ENCODE data around the gene MATCAP1. TPM values are rescaled to one million over a fixed set of nuclear protein-coding genes. Genes with fewer than 3 reads are reported as not detected.

MATCAP1 gene
- polyA plus RNA-seq, 1 of the 3 experiments (the other 2 are of a cell fraction) = 68.5 TPM

DNA sequence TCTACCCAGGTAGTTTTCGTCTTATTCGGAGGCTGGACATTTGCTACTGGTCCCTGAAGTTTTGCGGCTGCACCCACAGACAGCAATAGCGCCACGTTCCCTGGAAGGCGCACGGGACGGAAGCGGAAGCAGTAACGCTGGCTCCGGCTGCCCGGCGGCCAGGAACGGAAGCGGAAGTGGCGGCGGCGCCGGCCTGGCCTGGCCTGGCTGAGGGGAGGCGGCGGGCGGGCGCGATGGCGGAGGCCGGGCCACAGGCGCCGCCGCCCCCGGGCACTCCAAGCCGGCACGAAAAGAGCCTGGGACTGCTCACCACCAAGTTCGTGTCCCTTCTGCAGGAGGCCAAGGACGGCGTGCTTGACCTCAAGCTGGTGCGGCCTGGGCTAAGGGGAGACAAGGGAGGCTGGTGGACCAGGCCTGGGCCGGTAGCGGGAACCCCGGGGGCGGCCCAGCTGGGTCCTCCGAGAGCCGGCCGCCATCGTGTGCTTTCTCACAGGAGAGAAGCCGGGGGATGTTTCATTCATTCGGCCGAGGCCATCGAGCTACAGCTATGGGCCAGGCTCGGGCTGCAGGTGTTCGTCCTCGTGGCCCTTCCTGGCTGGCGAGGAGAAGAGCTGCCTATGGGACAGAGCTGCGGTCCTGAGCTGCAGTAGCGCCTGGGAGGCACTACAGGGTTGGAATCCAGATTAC, 8.4 kb upstream of the MATCAP1 start, which contains the start of gene E2F4 (continued):
- TF ChIP-seq, protein P1, sequence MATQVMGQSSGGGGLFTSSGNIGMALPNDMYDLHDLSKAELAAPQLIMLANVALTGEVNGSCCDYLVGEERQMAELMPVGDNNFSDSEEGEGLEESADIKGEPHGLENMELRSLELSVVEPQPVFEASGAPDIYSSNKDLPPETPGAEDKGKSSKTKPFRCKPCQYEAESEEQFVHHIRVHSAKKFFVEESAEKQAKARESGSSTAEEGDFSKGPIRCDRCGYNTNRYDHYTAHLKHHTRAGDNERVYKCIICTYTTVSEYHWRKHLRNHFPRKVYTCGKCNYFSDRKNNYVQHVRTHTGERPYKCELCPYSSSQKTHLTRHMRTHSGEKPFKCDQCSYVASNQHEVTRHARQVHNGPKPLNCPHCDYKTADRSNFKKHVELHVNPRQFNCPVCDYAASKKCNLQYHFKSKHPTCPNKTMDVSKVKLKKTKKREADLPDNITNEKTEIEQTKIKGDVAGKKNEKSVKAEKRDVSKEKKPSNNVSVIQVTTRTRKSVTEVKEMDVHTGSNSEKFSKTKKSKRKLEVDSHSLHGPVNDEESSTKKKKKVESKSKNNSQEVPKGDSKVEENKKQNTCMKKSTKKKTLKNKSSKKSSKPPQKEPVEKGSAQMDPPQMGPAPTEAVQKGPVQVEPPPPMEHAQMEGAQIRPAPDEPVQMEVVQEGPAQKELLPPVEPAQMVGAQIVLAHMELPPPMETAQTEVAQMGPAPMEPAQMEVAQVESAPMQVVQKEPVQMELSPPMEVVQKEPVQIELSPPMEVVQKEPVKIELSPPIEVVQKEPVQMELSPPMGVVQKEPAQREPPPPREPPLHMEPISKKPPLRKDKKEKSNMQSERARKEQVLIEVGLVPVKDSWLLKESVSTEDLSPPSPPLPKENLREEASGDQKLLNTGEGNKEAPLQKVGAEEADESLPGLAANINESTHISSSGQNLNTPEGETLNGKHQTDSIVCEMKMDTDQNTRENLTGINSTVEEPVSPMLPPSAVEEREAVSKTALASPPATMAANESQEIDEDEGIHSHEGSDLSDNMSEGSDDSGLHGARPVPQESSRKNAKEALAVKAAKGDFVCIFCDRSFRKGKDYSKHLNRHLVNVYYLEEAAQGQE (IDR thresholded peaks at IDR 0.05; ENCODE audit: low read depth, low read length) = no peak
- TF ChIP-seq, protein P2, sequence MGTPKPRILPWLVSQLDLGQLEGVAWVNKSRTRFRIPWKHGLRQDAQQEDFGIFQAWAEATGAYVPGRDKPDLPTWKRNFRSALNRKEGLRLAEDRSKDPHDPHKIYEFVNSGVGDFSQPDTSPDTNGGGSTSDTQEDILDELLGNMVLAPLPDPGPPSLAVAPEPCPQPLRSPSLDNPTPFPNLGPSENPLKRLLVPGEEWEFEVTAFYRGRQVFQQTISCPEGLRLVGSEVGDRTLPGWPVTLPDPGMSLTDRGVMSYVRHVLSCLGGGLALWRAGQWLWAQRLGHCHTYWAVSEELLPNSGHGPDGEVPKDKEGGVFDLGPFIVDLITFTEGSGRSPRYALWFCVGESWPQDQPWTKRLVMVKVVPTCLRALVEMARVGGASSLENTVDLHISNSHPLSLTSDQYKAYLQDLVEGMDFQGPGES (IDR thresholded peaks at IDR 0.05; ENCODE audit: low read depth, low read length) = peak; percentile 98
- TF ChIP-seq TEAD4 (IDR thresholded peaks at IDR 0.05; ENCODE audit: borderline replicate concordance, insufficient read depth) (no peak), NRF1 (IDR thresholded peaks at IDR 0.05; ENCODE audit: low read depth, low read length) (no peak), YY1 (IDR thresholded peaks at IDR 0.05; ENCODE audit: low read depth) (peak; percentile 62; the same call in 1 of the 2 replicates), MEF2A (IDR thresholded peaks at IDR 0.05; ENCODE audit: borderline replicate concordance, low read depth) (no peak), SIN3A (IDR thresholded peaks at IDR 0.05; ENCODE audit: borderline replicate concordance, low read depth, low read length) (0 out of 2 replicates have a peak, but pooled peaks have one; percentile 37), RCOR1 (IDR thresholded peaks at IDR 0.05; ENCODE audit: low read length) (peak; percentile 56; the same call in 1 of the 2 replicates), GATA2 (CRISPR knock-in tag; IDR thresholded peaks at IDR 0.05) (no peak), USF1 (IDR thresholded peaks at IDR 0.05; ENCODE audit: borderline replicate concordance, low read depth) (peak; percentile 40; the same call in 1 of the 2 replicates), RXRA (IDR thresholded peaks at IDR 0.05; ENCODE audit: borderline replicate concordance, low read depth) (no peak), RAD21 (IDR thresholded peaks at IDR 0.05; ENCODE audit: low read length) (no peak), FOSL2 (IDR thresholded peaks at IDR 0.05; ENCODE audit: borderline replicate concordance, low read depth) (no peak), JUND (IDR thresholded peaks at IDR 0.05) (no peak)
- TF ChIP-seq, protein P3, sequence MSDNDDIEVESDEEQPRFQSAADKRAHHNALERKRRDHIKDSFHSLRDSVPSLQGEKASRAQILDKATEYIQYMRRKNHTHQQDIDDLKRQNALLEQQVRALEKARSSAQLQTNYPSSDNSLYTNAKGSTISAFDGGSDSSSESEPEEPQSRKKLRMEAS (IDR thresholded peaks at IDR 0.05; ENCODE audit: low read depth) = peak; percentile 83
- TF ChIP-seq, protein P4, sequence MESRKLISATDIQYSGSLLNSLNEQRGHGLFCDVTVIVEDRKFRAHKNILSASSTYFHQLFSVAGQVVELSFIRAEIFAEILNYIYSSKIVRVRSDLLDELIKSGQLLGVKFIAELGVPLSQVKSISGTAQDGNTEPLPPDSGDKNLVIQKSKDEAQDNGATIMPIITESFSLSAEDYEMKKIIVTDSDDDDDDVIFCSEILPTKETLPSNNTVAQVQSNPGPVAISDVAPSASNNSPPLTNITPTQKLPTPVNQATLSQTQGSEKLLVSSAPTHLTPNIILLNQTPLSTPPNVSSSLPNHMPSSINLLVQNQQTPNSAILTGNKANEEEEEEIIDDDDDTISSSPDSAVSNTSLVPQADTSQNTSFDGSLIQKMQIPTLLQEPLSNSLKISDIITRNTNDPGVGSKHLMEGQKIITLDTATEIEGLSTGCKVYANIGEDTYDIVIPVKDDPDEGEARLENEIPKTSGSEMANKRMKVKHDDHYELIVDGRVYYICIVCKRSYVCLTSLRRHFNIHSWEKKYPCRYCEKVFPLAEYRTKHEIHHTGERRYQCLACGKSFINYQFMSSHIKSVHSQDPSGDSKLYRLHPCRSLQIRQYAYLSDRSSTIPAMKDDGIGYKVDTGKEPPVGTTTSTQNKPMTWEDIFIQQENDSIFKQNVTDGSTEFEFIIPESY (IDR thresholded peaks at IDR 0.05; ENCODE audit: borderline replicate concordance, low read depth) = no peak

All from SK-N-SH (cell line).